ENCODE results near the gene ZNF766. TPM values are rescaled to one million over a fixed set of nuclear protein-coding genes. Genes with fewer than 3 reads are reported as not detected.
"Not testable (repeated sequence)": the region's sequence is repeated elsewhere in the genome, so short reads cannot be mapped to it uniquely, and the experiment has no call there.

Gene ZNF766
- total RNA-seq, 2 donors from 2014 or later = 6.8 to 16.9 TPM

GRCh38 chr19:52335768-52336116 is 66.4 kb downstream of the ZNF766 start:
- Histone ChIP-seq H3K4me3 (peak overlapping the region; percentile 81), H3K27ac (peak overlapping the region; percentile 66 to 88), H3K36me3 (no peaks in the 10 kb centered on the region), H3K9me3 (peaks cover 31% of the 10 kb centered on the region), H3K27me3 (replicated peaks; ENCODE audit: insufficient read depth) (no peaks in the 10 kb centered on the region), H3K4me1 (ENCODE audit: control insufficient read depth in 1 of 2, low read depth in 2 of 2) (peaks cover 6 to 7% of the 10 kb centered on the region in 2 donors)
- ATAC-seq (ENCODE audit: insufficient number of reproducible peaks, low FRiP score, low read depth) (no peak), DNase-seq (ENCODE audit: low spot score) (no peak)
- TF ChIP-seq CTCF (IDR thresholded peaks at IDR 0.05) = no peak

GRCh38 chr19:52336117-52336790 is 66.9 kb downstream of the ZNF766 start, which contains the start of gene ZNF610:
ZNF610 (plus strand) TSS chr19:52336243; CDS start chr19:52349173, 12,930 bp downstream.
- no peaks in the 10 kb centered on the region for H3K27me3 ChIP-seq (replicated peaks; ENCODE audit: insufficient read depth)
- ATAC-seq (ENCODE audit: insufficient number of reproducible peaks, low FRiP score, low read depth) = peak; percentile 92
- TF ChIP-seq CTCF (IDR thresholded peaks at IDR 0.05) = no peak
- DNase-seq (ENCODE audit: low spot score) = peak; percentile 54
- H3K36me3 ChIP-seq = no peaks in the 10 kb centered on the region
- H3K4me1 ChIP-seq (ENCODE audit: control insufficient read depth in 1 of 2, low read depth in 2 of 2) = peaks cover 6 to 7% of the 10 kb centered on the region in 2 donors
- peak within 1 kb of the TSS; percentile 66 to 88 for H3K27ac ChIP-seq
- peak within 1 kb of the TSS; percentile 81 for H3K4me3 ChIP-seq
- peaks cover 27% of the 10 kb centered on the region for H3K9me3 ChIP-seq

- TF ChIP-seq CTCF (IDR thresholded peaks at IDR 0.05) = no peak
- Histone ChIP-seq H3K9me3 (peaks cover 20% of the 10 kb centered on the region), H3K4me1 (ENCODE audit: control insufficient read depth in 1 of 2, low read depth in 2 of 2) (peaks cover 6 to 7% of the 10 kb centered on the region in 2 donors), H3K27me3 (replicated peaks; ENCODE audit: insufficient read depth) (no peaks in the 10 kb centered on the region), H3K36me3 (no peaks in the 10 kb centered on the region), H3K4me3 (peak overlapping the region; percentile 81), H3K27ac (peak overlapping the region; percentile 66 to 88)
- ATAC-seq (ENCODE audit: insufficient number of reproducible peaks, low FRiP score, low read depth) (no peak), DNase-seq (ENCODE audit: low spot score) (no peak)
These were observed 67.5 kb downstream of the ZNF766 start for GRCh38 chr19:52336791-52337381.

GRCh38 chr19:52339022-52339421 is 69.6 kb downstream of the ZNF766 start:
- H3K36me3 ChIP-seq; ATAC-seq (ENCODE audit: insufficient number of reproducible peaks, low FRiP score, low read depth); DNase-seq (ENCODE audit: low spot score); H3K27me3 ChIP-seq (replicated peaks; ENCODE audit: insufficient read depth); H3K9me3 ChIP-seq; H3K4me3 ChIP-seq; H3K27ac ChIP-seq; H3K4me1 ChIP-seq (ENCODE audit: control insufficient read depth in 1 of 2, low read depth in 2 of 2): not testable (repeated sequence)

- H3K9me3 ChIP-seq = no peaks in the 10 kb centered on the region
- TF ChIP-seq CTCF (IDR thresholded peaks at IDR 0.05) = peak; percentile 51
- no peaks in the 10 kb centered on the region for H3K4me1 ChIP-seq (ENCODE audit: control insufficient read depth in 1 of 2, low read depth in 2 of 2)
- DNase-seq (ENCODE audit: low spot score) = no peak
- H3K27me3 ChIP-seq (replicated peaks; ENCODE audit: insufficient read depth) = no peaks in the 10 kb centered on the region
- H3K4me3 ChIP-seq = no peak overlapping the region
- ATAC-seq (ENCODE audit: insufficient number of reproducible peaks, low FRiP score, low read depth) = no peak
- H3K27ac ChIP-seq = no peak overlapping the region
- H3K36me3 ChIP-seq = no peaks in the 10 kb centered on the region
These were observed 74.2 kb downstream of the ZNF766 start for GRCh38 chr19:52343548-52343947.
